Activated T-helper 17 cell treated with anti-CD3 and anti-CD28 coated beads, Interleukin-2, amount 50 U/mL, for 72 hours (primary cell): ENCODE measurements around the gene ST3GAL6. TPM values are rescaled to one million over a fixed set of nuclear protein-coding genes. Genes with fewer than 3 reads are reported as not detected.

Experiments
- ATAC-seq: fragments of 150-1000 bp; cut with Tn5 transposase; replicated peaks from 2 replicates; pipeline ENCODE4 v1.10.0; 2021; ENCODE audit warnings: mild to moderate bottlenecking, moderate library complexity
- H3K27ac Mint-ChIP-seq: one replicate; pipeline ENCODE4 v1.8.0; 2022; ENCODE audit warnings: mixed read lengths
- H3K27me3 Mint-ChIP-seq: one replicate; pipeline ENCODE4 v1.8.0; 2022; ENCODE audit warnings: mixed read lengths
- H3K36me3 Mint-ChIP-seq: one replicate; pipeline ENCODE4 v1.8.0; 2022; ENCODE audit warnings: low read depth, mild to moderate bottlenecking, mixed read lengths
- H3K4me1 Mint-ChIP-seq: one replicate; pipeline ENCODE4 v1.8.0; 2022; ENCODE audit warnings: mixed read lengths
- H3K4me3 Mint-ChIP-seq: one replicate; pipeline ENCODE4 v1.8.0; 2022; ENCODE audit warnings: mild to moderate bottlenecking, mixed read lengths
- H3K9me3 Mint-ChIP-seq: one replicate; pipeline ENCODE4 v1.8.0; 2022; ENCODE audit warnings: mixed read lengths
- total RNA-seq, 2 donors: library from RNA; stranded (reverse); gene quantifications; one replicate each; pipeline ENCODE4 v1.2.3, GENCODE V29; 2022

The ST3GAL6 gene
- total RNA-seq, 2 donors from 2014 or later, result not detected

- Mint-ChIP-seq H3K27ac (no peak overlapping the region), H3K4me1 (no peaks in the 10 kb centered on the region), H3K27me3 (peaks cover 38% of the 10 kb centered on the region), H3K36me3 (no peaks in the 10 kb centered on the region), H3K4me3 (no peak overlapping the region), H3K9me3 (no peaks in the 10 kb centered on the region)
- ATAC-seq, result no peak
These were observed 13.0 kb downstream of the ST3GAL6 start for GRCh38 chr3:98776140-98776493.

GRCh38 chr3:98777286-98777685 lies 14.1 kb downstream of the ST3GAL6 start:
- Mint-ChIP-seq H3K27me3 (peaks cover 38% of the 10 kb centered on the region), H3K4me1 (no peaks in the 10 kb centered on the region), H3K36me3 (no peaks in the 10 kb centered on the region), H3K9me3 (no peaks in the 10 kb centered on the region), H3K4me3 (no peak overlapping the region), H3K27ac (no peak overlapping the region)
- ATAC-seq, result no peak

- Mint-ChIP-seq H3K4me1 (no peaks in the 10 kb centered on the region), H3K9me3 (no peaks in the 10 kb centered on the region), H3K36me3 (no peaks in the 10 kb centered on the region), H3K4me3 (no peak overlapping the region), H3K27me3 (peaks cover 38% of the 10 kb centered on the region), H3K27ac (no peak overlapping the region)
- ATAC-seq, result no peak
These were observed 14.7 kb downstream of the ST3GAL6 start for GRCh38 chr3:98777801-98778220.

GRCh38 chr3:98778383-98778782 lies 15.2 kb downstream of the ST3GAL6 start:
- no peak for ATAC-seq
- no peaks in the 10 kb centered on the region for H3K4me1 Mint-ChIP-seq
- no peak overlapping the region for H3K4me3 Mint-ChIP-seq
- H3K27me3 Mint-ChIP-seq, result peaks cover 38% of the 10 kb centered on the region
- H3K36me3 Mint-ChIP-seq, result no peaks in the 10 kb centered on the region
- no peaks in the 10 kb centered on the region for H3K9me3 Mint-ChIP-seq
- H3K27ac Mint-ChIP-seq, result no peak overlapping the region

- no peak for ATAC-seq
- no peaks in the 10 kb centered on the region for H3K4me1 Mint-ChIP-seq
- peaks cover 34% of the 10 kb centered on the region for H3K27me3 Mint-ChIP-seq
- H3K27ac Mint-ChIP-seq, result no peak overlapping the region
- no peaks in the 10 kb centered on the region for H3K36me3 Mint-ChIP-seq
- H3K4me3 Mint-ChIP-seq, result no peak overlapping the region
- no peaks in the 10 kb centered on the region for H3K9me3 Mint-ChIP-seq
These were observed 15.8 kb downstream of the ST3GAL6 start for GRCh38 chr3:98778852-98779413.

GRCh38 chr3:98779541-98780335 lies 16.6 kb downstream of the ST3GAL6 start:
- Mint-ChIP-seq H3K4me3 (no peak overlapping the region), H3K9me3 (no peaks in the 10 kb centered on the region), H3K4me1 (no peaks in the 10 kb centered on the region), H3K36me3 (no peaks in the 10 kb centered on the region), H3K27me3 (peaks cover 29% of the 10 kb centered on the region), H3K27ac (no peak overlapping the region)
- no peak for ATAC-seq

- Mint-ChIP-seq H3K27me3 (peaks cover 26% of the 10 kb centered on the region), H3K9me3 (no peaks in the 10 kb centered on the region), H3K4me3 (no peak overlapping the region), H3K27ac (no peak overlapping the region), H3K4me1 (no peaks in the 10 kb centered on the region), H3K36me3 (no peaks in the 10 kb centered on the region)
- ATAC-seq, result no peak
These were observed 17.2 kb downstream of the ST3GAL6 start for GRCh38 chr3:98780343-98780742.

GRCh38 chr3:98782824-98783500 lies 19.8 kb downstream of the ST3GAL6 start:
- H3K4me3 Mint-ChIP-seq, result no peak overlapping the region
- H3K4me1 Mint-ChIP-seq, result no peaks in the 10 kb centered on the region
- H3K9me3 Mint-ChIP-seq, result no peaks in the 10 kb centered on the region
- peaks cover 26% of the 10 kb centered on the region for H3K27me3 Mint-ChIP-seq
- H3K36me3 Mint-ChIP-seq, result no peaks in the 10 kb centered on the region
- no peak overlapping the region for H3K27ac Mint-ChIP-seq
- no peak for ATAC-seq

- Mint-ChIP-seq H3K36me3 (no peaks in the 10 kb centered on the region), H3K27ac (no peak overlapping the region)
These were observed 20.9 kb downstream of the ST3GAL6 start for GRCh38 chr3:98784042-98784441.

GRCh38 chr3:98784666-98785600 lies 21.8 kb downstream of the ST3GAL6 start:
- no peaks in the 10 kb centered on the region for H3K36me3 Mint-ChIP-seq

More at GRCh38 chr3:98784042-98784441, 20.9 kb downstream of the ST3GAL6 start:
- Mint-ChIP-seq H3K27me3 (peaks cover 18% of the 10 kb centered on the region), H3K4me3 (no peak overlapping the region), H3K4me1 (no peaks in the 10 kb centered on the region), H3K9me3 (no peaks in the 10 kb centered on the region)
- no peak for ATAC-seq

GRCh38 chr3:98786364-98787006 lies 23.3 kb downstream of the ST3GAL6 start:
- H3K4me3 Mint-ChIP-seq, result no peak overlapping the region
- no peaks in the 10 kb centered on the region for H3K36me3 Mint-ChIP-seq
- no peaks in the 10 kb centered on the region for H3K4me1 Mint-ChIP-seq
- ATAC-seq, result no peak
- no peak overlapping the region for H3K27ac Mint-ChIP-seq
- no peaks in the 10 kb centered on the region for H3K9me3 Mint-ChIP-seq
- peaks cover 18% of the 10 kb centered on the region for H3K27me3 Mint-ChIP-seq

More at GRCh38 chr3:98784666-98785600, 21.8 kb downstream of the ST3GAL6 start:
- Mint-ChIP-seq H3K4me1 (no peaks in the 10 kb centered on the region), H3K4me3 (no peak overlapping the region), H3K27me3 (peaks cover 12% of the 10 kb centered on the region), H3K9me3 (no peaks in the 10 kb centered on the region), H3K27ac (no peak overlapping the region)
- ATAC-seq, result no peak

- H3K36me3 Mint-ChIP-seq, result no peaks in the 10 kb centered on the region
- ATAC-seq, result no peak
- H3K4me3 Mint-ChIP-seq, result no peak overlapping the region
These were observed 24.0 kb downstream of the ST3GAL6 start for GRCh38 chr3:98787181-98787580.

GRCh38 chr3:98788651-98789050 lies 25.5 kb downstream of the ST3GAL6 start:
- ATAC-seq, result no peak
- H3K9me3 Mint-ChIP-seq, result no peaks in the 10 kb centered on the region
- no peaks in the 10 kb centered on the region for H3K36me3 Mint-ChIP-seq
- no peak overlapping the region for H3K27ac Mint-ChIP-seq
- H3K4me3 Mint-ChIP-seq, result no peak overlapping the region
- peaks cover 18% of the 10 kb centered on the region for H3K27me3 Mint-ChIP-seq
- H3K4me1 Mint-ChIP-seq, result no peaks in the 10 kb centered on the region

More at GRCh38 chr3:98787181-98787580, 24.0 kb downstream of the ST3GAL6 start:
- no peak overlapping the region for H3K27ac Mint-ChIP-seq
- no peaks in the 10 kb centered on the region for H3K9me3 Mint-ChIP-seq
- H3K4me1 Mint-ChIP-seq, result no peaks in the 10 kb centered on the region
- H3K27me3 Mint-ChIP-seq, result peaks cover 18% of the 10 kb centered on the region
